GM10847 (cell line): Measurements from ENCODE around the gene NT5C1B.

ENCODE experiments used
- POLR2A ChIP-seq: IDR thresholded peaks from 2 replicates; pipeline ENCODE4 v1.6.1; 2011; ENCODE audit not compliant: insufficient read length; ENCODE audit errors: extremely low read depth

Gene NT5C1B

GRCh38 chr2:18544171-18544570 is 45.2 kb downstream of the NT5C1B start:
- TF ChIP-seq POLR2A: no peak

GRCh38 chr2:18540872-18541271 is 48.5 kb downstream of the NT5C1B start:
- no peak for TF ChIP-seq POLR2A

GRCh38 chr2:18536697-18537096 is 52.7 kb downstream of the NT5C1B start:
- no peak for TF ChIP-seq POLR2A

- TF ChIP-seq POLR2A: no peak
These were observed 53.3 kb downstream of the NT5C1B start for GRCh38 chr2:18536100-18536499.

DNA sequence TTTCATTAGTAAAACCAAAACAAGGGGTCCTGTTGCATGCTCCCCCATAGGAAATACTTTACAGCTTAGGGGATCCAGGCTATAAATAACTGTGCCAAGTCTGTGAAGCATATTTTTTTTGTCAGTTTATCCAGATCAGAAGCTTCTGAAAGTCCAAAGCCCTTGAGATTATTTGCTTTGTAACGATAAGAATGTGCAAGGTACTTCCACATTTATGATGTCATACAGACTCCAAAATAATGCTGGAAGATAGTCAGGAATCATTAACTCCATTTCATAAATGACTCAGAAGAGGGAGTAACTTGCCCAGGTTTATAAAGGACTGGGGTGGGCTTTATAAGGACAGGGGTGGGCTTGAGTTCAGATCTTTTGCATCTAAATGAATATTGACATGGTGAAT is 58.2 kb downstream of the NT5C1B start:
- TF ChIP-seq POLR2A: no peak

DNA sequence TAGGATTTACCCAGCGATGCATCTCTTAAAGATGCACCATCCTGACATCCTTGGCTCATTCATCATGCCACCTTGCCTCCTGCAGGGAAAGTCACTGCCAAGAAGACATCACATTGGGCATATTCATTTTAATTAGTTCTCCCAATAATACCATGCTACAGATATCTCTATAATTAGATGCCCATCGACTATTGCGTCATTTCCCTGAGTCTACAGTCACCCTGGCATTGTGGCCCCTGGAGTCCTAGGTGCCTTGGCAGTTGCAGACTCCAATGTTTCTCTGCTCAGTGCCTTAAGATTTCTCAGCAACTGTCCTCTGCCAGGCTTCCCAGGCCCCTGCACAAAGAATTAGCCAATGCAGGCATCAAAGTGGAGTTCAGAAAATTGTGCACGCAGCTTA is 61.5 kb downstream of the NT5C1B start:
- TF ChIP-seq POLR2A: no peak

- TF ChIP-seq POLR2A: no peak
These were observed 62.0 kb downstream of the NT5C1B start for GRCh38 chr2:18527326-18527725.

GRCh38 chr2:18526429-18526828 is 62.9 kb downstream of the NT5C1B start:
- no peak for TF ChIP-seq POLR2A

- TF ChIP-seq POLR2A: no peak
These were observed 63.5 kb downstream of the NT5C1B start for GRCh38 chr2:18525852-18526251.

DNA sequence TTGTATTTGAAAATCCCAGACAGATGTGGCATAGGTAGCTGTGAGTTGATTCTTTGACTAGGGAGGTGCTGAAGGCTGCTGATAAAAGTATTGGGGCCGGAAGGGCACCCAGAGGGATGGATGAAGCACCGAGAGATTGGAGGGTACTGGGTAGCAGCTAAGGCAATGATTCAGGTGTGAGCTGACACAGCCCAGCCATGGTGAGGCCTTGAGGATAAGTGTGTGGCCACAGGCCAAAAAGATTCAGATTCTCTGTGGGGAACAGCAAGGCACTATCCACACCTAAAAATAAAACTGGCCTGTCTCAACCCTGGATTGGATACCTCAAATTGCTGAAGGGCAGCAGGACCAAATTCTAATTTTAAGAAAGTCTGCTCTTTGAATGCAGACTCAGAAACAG is 64.1 kb downstream of the NT5C1B start:
- no peak for TF ChIP-seq POLR2A

DNA sequence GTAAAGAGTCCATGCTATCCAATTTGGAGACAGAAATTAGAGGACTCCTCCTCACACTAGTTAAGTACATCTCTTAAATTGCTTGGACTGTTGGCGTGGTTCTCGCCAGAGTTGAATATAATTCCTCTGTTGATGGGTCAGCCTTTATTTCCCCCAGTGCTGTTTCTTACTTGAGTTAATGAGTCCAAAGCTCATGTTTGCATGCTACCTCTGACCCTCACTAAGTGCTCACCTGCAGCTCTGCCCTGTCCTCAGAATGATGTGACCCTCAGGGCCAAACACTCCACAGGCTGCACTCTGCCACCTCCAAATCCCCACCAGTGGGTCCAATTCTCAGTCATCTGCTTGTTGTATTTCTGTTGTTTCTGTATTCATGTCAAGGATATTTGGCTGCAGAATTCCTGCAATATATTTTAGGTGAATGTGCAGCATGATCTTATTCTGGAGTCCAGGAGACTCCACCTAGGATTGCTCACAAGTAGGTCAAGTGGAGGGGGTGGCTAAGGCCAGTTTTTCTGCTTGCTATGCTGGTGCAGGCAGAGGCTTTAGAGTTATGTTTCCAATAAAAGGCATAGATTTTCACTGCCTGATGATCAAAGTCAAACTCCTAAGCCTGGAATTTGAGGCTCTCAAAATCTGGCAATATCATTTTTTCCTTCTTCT is 66.8 kb downstream of the NT5C1B start:
- no peak for TF ChIP-seq POLR2A

GRCh38 chr2:18520451-18521425 is 68.6 kb downstream of the NT5C1B start:
- no peak for TF ChIP-seq POLR2A

GRCh38 chr2:18519914-18520450 is 69.4 kb downstream of the NT5C1B start:
- TF ChIP-seq POLR2A: no peak

DNA sequence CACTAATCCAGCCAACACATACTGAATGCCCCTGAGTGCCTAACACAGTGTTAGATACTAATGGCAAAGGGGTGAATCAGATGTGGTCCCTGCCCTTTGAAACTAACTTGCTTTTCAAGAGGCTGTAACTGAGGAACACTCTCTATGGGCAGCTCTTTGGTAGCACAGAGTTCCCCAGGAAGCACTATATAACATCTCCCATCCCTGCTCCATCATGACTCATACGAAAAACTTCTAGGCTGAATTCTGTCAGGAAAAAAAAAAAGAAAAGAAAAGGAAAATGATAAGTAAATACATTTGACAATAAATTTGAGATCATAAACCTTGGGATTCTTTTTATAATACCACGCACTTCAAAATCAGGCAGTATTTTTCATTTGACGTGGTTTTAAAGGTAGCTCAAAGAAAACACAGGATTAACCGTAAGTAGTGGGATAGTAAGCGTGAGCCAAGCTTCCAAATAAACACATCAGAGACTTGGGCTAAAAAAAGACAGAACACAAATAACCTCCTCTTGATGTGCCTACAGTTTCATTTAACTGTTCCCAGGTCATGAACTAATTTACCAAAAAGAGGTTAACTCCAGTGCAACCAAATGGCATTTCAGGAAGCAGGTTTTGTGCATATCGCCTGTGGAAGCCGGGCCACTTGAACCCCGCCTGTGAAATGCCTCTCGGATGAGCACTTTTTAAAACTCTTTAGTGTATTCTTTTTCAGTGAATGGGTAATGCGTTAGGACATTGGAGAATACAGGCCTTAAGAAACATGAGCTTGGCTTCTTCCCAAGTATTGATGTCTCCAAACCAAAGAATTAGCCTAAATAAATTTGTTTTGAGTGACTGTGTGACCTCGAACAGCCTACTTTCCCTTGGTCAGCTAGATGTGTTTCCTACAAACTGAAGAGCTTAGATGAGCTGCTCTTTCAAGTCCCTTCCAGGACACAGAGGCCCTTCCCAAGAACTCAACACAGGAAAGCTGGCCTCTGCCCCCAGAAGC is 71.0 kb downstream of the NT5C1B start:
- TF ChIP-seq POLR2A: no peak

GRCh38 chr2:18517386-18517785 is 72.0 kb downstream of the NT5C1B start:
- no peak for TF ChIP-seq POLR2A
